Measurements from ENCODE around the gene SIGLEC11. TPM values are rescaled to one million over a fixed set of nuclear protein-coding genes. Genes with fewer than 3 reads are reported as not detected.

Gene SIGLEC11
- polyA plus RNA-seq, 4 donors = 4.1 to 7.7 (median 5.5) TPM

DNA sequence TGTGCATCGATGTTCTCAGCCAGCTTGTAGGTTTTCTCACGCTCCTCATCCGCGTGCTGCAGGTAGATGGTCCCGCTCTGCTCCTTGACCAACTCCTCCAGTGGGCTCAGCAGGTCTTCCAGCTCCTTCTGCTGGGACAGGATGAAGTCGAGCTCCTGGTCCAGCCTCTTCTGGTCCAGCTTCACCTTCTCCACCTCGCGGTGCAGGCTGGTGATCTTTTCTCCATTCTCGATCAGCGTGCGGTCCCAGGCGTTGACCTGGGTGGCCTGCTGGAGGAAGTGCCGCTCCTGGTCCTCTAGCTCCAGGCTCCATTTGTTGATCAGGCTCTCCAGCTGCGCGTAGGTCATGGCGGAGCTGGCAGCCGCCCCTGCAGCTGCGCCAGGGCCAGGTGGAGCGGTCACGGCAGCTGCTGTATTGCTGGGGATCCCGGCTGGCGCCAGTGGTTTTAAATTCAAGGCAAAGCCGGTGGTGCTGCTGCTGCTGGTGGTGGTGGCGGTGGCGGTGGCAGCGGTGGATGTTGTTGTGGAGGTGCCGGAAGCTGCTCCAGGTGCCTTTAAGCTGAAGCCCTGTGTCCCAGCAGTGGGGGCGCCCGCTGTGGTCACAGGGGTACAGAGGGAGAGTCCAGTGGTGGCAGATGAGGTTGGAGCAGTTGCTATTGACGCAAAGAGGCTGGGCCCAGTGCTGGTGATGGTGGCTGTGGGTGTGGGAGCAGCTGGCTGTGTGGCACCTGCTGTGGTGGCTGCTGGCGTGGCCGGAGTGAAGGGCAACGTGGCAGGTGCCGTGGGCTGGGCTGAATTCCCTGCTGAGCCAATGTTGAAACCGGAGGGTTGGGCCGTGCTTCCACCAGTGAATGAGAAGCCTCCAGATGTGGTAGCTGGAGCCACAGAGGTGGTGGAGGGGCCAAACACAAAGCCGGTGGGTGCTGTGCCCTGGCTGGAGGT lies 52.2 kb downstream of the SIGLEC11 start:
- no peak for DNase-seq (ENCODE audit: low read depth in 4 of 4, low spot score in 2 of 4)

DNA sequence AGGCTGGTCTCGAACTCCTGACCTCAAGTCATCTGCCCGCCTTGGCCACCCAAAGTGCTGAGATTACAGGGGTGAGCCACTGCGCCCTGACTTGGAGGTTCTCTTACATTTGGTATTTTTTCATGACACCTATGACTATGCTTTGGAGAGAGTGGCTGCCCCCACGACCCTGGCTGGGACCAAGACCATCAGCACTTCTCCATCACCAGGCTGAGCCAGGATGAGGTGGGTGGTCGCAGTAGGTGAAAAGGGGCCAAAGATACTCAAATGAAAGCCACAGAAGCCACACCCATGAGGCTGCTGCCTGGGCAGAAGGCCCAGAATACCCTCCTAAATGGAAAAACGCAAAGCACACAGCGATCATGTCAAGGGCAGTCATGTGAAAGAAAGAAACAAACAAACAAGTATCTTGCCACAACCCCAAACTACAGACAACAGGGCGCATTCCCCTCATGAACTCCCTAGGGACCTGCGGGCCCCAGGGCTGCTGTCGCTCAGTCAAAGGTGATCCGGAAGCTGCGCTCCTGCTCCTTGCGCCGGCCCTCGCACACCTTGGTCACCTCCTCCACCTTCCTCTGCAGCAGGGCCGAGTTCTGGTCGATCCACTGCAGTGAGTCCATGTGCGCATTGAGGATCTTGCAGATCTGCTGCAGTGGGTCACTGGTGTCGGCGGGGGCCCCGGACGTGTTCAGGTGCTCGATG lies 53.1 kb downstream of the SIGLEC11 start:
- no peak for DNase-seq (ENCODE audit: low read depth in 4 of 4, low spot score in 2 of 4)

DNA sequence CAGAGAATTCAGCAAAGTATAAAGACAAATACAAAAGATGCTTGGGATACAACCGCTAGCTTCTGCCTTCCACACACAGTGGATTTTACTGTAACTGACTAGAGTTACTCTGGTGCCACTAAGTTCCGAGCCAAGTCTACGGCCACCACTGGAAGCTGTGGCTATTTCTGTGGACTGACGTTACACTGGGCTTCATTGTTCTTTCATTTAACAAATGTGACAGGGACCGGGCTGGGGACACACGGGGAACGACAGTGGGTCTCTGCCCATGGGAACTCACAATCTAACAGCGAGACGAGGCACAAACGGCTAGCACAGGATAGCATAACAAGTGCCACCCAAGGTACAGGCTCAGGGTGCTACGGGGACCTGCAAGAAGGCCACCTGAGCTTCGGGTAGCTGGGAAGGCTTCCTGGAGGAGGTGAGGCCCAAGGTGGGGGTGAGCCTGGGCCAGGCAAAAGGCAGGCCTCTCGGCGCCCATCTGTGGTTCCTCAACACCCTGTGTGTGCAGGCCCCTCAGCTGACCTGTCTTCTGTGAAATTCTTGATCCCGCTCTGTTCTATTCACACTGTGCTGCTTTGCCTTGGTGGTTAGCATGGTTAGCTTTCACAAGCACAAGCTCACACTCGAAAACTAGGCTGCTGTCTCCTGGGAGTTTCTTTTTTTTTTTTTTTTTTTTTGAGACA lies 54.0 kb downstream of the SIGLEC11 start:
- DNase-seq (ENCODE audit: low read depth in 4 of 4, low spot score in 2 of 4) = no peak

DNA sequence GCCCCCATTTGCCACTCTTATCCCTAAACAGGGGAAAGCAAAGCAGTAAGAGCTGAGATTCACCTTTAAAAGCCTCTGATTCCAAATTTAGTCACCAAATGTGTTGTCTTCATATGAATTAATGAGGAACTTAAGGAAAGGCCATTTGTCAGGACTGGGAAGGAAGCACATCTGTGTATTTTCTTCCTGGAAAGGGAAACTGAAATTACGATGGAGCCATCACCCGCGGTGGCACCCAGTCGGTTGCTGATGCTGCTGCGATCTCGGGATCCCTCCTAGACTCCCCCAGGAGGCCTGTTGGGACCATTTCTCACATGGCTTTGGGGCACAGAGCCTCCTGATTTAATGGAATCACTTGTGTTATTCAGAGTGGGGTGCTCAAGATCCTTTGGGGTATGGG lies 56.8 kb downstream of the SIGLEC11 start:
- DNase-seq (ENCODE audit: low read depth in 4 of 4, low spot score in 2 of 4) = no peak

Other genes with a start within 250 kb of the SIGLEC11 start
- under 1 TPM in 2 of 4 donors, not detected in 2; 0.14 TPM for gene TSKS, start 197.9 kb downstream of the SIGLEC11 start, polyA plus RNA-seq (ENCODE audit: insufficient read length in 4 of 4)
- 10 to 100 TPM; 46.1 to 79.9 (median 67.1) TPM for gene AP2A1, start 194.2 kb downstream of the SIGLEC11 start, polyA plus RNA-seq (ENCODE audit: insufficient read length in 4 of 4)
- 10 to 100 TPM; 30.8 to 46.3 (median 39.4) TPM for gene FUZ, start 147.9 kb downstream of the SIGLEC11 start, polyA plus RNA-seq (ENCODE audit: insufficient read length in 4 of 4)
- 10 to 100 TPM; 52.5 to 80.8 (median 67.4) TPM for gene MED25, start 142.9 kb downstream of the SIGLEC11 start, polyA plus RNA-seq (ENCODE audit: insufficient read length in 4 of 4)
- gene PTOV1, start 110.0 kb downstream of the SIGLEC11 start, polyA plus RNA-seq (ENCODE audit: insufficient read length in 4 of 4) = 100 to 1,000 TPM; 234 to 396 (median 355) TPM
- gene PNKP, start 93.6 kb downstream of the SIGLEC11 start, polyA plus RNA-seq (ENCODE audit: insufficient read length in 4 of 4) = 100 to 1,000 TPM in 1 of 4 donors, 10 to 100 TPM in 3; 33.1 to 104 (median 72.8) TPM
- gene AKT1S1, start 83.8 kb downstream of the SIGLEC11 start, polyA plus RNA-seq (ENCODE audit: insufficient read length in 4 of 4) = 10 to 100 TPM; 27.4 to 49.0 (median 39.7) TPM
- gene TBC1D17, start 83.5 kb downstream of the SIGLEC11 start, polyA plus RNA-seq (ENCODE audit: insufficient read length in 4 of 4) = 10 to 100 TPM; 38.5 to 61.3 (median 48.5) TPM
- 1 to 10 TPM; 2.3 to 3.0 (median 2.5) TPM for gene IL4I1, start 64.3 kb downstream of the SIGLEC11 start, polyA plus RNA-seq (ENCODE audit: insufficient read length in 4 of 4)
- gene ATF5, start 32.0 kb downstream of the SIGLEC11 start, polyA plus RNA-seq (ENCODE audit: insufficient read length in 4 of 4) = 10 to 100 TPM; 20.2 to 31.1 (median 26.8) TPM
- 10 to 100 TPM; 51.8 to 82.7 (median 65.2) TPM for gene NUP62, start 31.7 kb downstream of the SIGLEC11 start, polyA plus RNA-seq (ENCODE audit: insufficient read length in 4 of 4)
- gene VRK3, start 64.2 kb upstream of the SIGLEC11 start, polyA plus RNA-seq (ENCODE audit: insufficient read length in 4 of 4) = 10 to 100 TPM; 45.5 to 51.0 (median 48.2) TPM
- 10 to 100 TPM; 13.0 to 17.3 (median 15.4) TPM for gene ZNF473, start 64.8 kb upstream of the SIGLEC11 start, polyA plus RNA-seq (ENCODE audit: insufficient read length in 4 of 4)
- under 1 TPM; 0.16 to 0.57 (median 0.23) TPM for gene IZUMO2, start 202.1 kb upstream of the SIGLEC11 start, polyA plus RNA-seq (ENCODE audit: insufficient read length in 4 of 4)
- gene MYH14, start 242.4 kb upstream of the SIGLEC11 start, polyA plus RNA-seq (ENCODE audit: insufficient read length in 4 of 4) = 10 to 100 TPM; 20.0 to 31.9 (median 25.0) TPM